Measurements from ENCODE around the gene SCP2D1.

DNA sequence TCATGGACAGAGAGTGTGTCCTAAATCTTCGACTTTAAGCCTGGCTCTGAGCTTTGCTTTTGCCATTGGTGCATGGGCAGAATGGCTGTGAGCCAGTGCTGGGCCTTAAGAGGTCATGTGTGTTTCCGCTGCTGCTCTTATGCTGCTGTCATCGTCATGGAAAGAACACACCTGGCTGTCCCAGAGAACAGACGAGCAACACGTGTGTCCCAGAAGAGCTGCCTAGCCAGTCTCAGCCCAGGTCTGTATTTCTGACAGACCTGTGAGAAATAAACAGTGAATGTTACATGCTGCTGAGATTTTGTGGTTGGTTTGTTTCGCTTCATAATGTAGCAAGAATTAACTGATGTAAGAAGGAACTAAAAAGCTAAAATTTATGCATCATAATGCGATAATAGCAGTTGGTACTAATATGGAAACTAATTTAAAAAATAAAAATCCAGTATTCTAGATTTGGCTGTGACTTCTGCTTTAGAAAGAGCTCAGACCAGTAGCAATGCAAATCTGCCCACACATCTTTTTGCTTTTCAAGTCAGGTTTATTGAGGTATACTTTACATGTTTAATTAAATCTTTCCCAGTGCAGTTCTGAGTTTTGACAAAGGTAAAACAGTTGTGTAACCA, 11.5 kb upstream of the SCP2D1 start:
- TF ChIP-seq, protein P1, sequence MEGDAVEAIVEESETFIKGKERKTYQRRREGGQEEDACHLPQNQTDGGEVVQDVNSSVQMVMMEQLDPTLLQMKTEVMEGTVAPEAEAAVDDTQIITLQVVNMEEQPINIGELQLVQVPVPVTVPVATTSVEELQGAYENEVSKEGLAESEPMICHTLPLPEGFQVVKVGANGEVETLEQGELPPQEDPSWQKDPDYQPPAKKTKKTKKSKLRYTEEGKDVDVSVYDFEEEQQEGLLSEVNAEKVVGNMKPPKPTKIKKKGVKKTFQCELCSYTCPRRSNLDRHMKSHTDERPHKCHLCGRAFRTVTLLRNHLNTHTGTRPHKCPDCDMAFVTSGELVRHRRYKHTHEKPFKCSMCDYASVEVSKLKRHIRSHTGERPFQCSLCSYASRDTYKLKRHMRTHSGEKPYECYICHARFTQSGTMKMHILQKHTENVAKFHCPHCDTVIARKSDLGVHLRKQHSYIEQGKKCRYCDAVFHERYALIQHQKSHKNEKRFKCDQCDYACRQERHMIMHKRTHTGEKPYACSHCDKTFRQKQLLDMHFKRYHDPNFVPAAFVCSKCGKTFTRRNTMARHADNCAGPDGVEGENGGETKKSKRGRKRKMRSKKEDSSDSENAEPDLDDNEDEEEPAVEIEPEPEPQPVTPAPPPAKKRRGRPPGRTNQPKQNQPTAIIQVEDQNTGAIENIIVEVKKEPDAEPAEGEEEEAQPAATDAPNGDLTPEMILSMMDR (IDR thresholded peaks at IDR 0.05), result no peak
- TF ChIP-seq EP300 (IDR thresholded peaks at IDR 0.05) (no peak), POLR2AphosphoS5 (IDR thresholded peaks at IDR 0.05) (no peak), POLR2A (IDR thresholded peaks at IDR 0.05) (no peak)
